ENCODE measurements around the gene RAD23B. TPM values are rescaled to one million over a fixed set of nuclear protein-coding genes. Genes with fewer than 3 reads are reported as not detected.

RAD23B gene
- total and polyA plus RNA-seq, 2 of the 13 experiments (the other 11 are each of a cell fraction or from before 2014, with no cell fraction given) = 133 to 156 TPM

- TF ChIP-seq ZNF280D (CRISPR knock-in tag; IDR thresholded peaks at IDR 0.05) (0 out of 2 replicates have a peak, but pooled peaks have one; percentile 29), GLMP (CRISPR knock-in tag; IDR thresholded peaks at IDR 0.05; ENCODE audit: borderline replicate concordance) (no peak), YEATS4 (CRISPR knock-in tag; IDR thresholded peaks at IDR 0.05; ENCODE audit: borderline replicate concordance) (peak; percentile 32; the same call in 1 of the 2 replicates), ZNF552 (CRISPR knock-in tag; IDR thresholded peaks at IDR 0.05; ENCODE audit: borderline replicate concordance) (no peak), TBP (CRISPR knock-in tag; IDR thresholded peaks at IDR 0.05) (no peak), SNRNP70 (IDR thresholded peaks at IDR 0.05; ENCODE audit: low read depth, low read length) (no peak), MLX (CRISPR knock-in tag; IDR thresholded peaks at IDR 0.05) (no peak), KLF15 (CRISPR knock-in tag; IDR thresholded peaks at IDR 0.05; ENCODE audit: borderline replicate concordance) (no peak), TFAP4 (IDR thresholded peaks at IDR 0.05; ENCODE audit: borderline replicate concordance, low read depth) (peak; percentile 62; the same call in 1 of the 2 replicates), KLF16 (CRISPR knock-in tag; IDR thresholded peaks at IDR 0.05) (no peak; a peak in 1 of 4 replicates), TBX2 (CRISPR knock-in tag; IDR thresholded peaks at IDR 0.05; ENCODE audit: borderline replicate concordance) (peak; percentile 55; the same call in 1 of the 2 replicates), ZNF225 (CRISPR knock-in tag; IDR thresholded peaks at IDR 0.05) (no peak), ZNF557 (CRISPR knock-in tag; IDR thresholded peaks at IDR 0.05) (no peak), ZNF850 (CRISPR knock-in tag; conservative IDR thresholded peaks at IDR 0.05) (no peak), ZNF672 (CRISPR knock-in tag; IDR thresholded peaks at IDR 0.05) (no peak), CEBPG (CRISPR knock-in tag; IDR thresholded peaks at IDR 0.05) (no peak), MTF1 (CRISPR knock-in tag; IDR thresholded peaks at IDR 0.05) (no peak), TARDBP (CRISPR knock-in tag; IDR thresholded peaks at IDR 0.05) (0 out of 2 replicates have a peak, but pooled peaks have one; percentile 39), KDM2A (CRISPR knock-in tag; IDR thresholded peaks at IDR 0.05; ENCODE audit: borderline replicate concordance, low read depth) (peak; percentile 97), POGZ (CRISPR knock-in tag; IDR thresholded peaks at IDR 0.05) (peak; percentile 35), ELK4 (CRISPR knock-in tag; IDR thresholded peaks at IDR 0.05; ENCODE audit: borderline replicate concordance) (no peak), SIN3B (IDR thresholded peaks at IDR 0.05; ENCODE audit: low read length) (no peak), REXO4 (CRISPR knock-in tag; IDR thresholded peaks at IDR 0.05; ENCODE audit: borderline replicate concordance) (no peak)
Observed at GRCh38 chr9:107340920-107341632, 58.0 kb downstream of the RAD23B start (continued).

Measured in HepG2 (cell line).